ENCODE data around the gene PXMP4.

The PXMP4 gene

GRCh38 chr20:33656010-33656782, 63.9 kb downstream of the PXMP4 start:
- no peak for TF ChIP-seq EGR1 (IDR thresholded peaks at IDR 0.05)
- no peak for TF ChIP-seq NFIC (IDR thresholded peaks at IDR 0.05)
- TF ChIP-seq TCF12 (IDR thresholded peaks at IDR 0.05; ENCODE audit: low read depth): no peak
- no peak for TF ChIP-seq FOXM1 (IDR thresholded peaks at IDR 0.05; ENCODE audit: borderline replicate concordance, low read depth)
- no peak for TF ChIP-seq CEBPB (IDR thresholded peaks at IDR 0.05)
- TF ChIP-seq YY1 (IDR thresholded peaks at IDR 0.05; ENCODE audit: low read depth): no peak
- TF ChIP-seq MAX (IDR thresholded peaks at IDR 0.05): no peak
- TF ChIP-seq USF1 (IDR thresholded peaks at IDR 0.05): no peak
- TF ChIP-seq REST (IDR thresholded peaks at IDR 0.05; ENCODE audit: low read depth): no peak
- no peak for TF ChIP-seq TEAD4 (IDR thresholded peaks at IDR 0.05)
- TF ChIP-seq ZBTB7A (IDR thresholded peaks at IDR 0.05; ENCODE audit: low read depth): no peak
- no peak for TF ChIP-seq EP300 (IDR thresholded peaks at IDR 0.05; ENCODE audit: borderline replicate concordance)
- no peak for TF ChIP-seq RAD21 (IDR thresholded peaks at IDR 0.05; ENCODE audit: low read depth)
- no peak for TF ChIP-seq TAF1 (IDR thresholded peaks at IDR 0.05; ENCODE audit: low read depth)

- TF ChIP-seq TEAD4 (IDR thresholded peaks at IDR 0.05): no peak
- no peak for TF ChIP-seq MAX (IDR thresholded peaks at IDR 0.05)
- no peak for TF ChIP-seq EP300 (IDR thresholded peaks at IDR 0.05; ENCODE audit: borderline replicate concordance)
- no peak for TF ChIP-seq YY1 (IDR thresholded peaks at IDR 0.05; ENCODE audit: low read depth)
- no peak for TF ChIP-seq EGR1 (IDR thresholded peaks at IDR 0.05)
- TF ChIP-seq TCF12 (IDR thresholded peaks at IDR 0.05; ENCODE audit: low read depth): no peak
- TF ChIP-seq ZBTB7A (IDR thresholded peaks at IDR 0.05; ENCODE audit: low read depth): no peak
- TF ChIP-seq REST (IDR thresholded peaks at IDR 0.05; ENCODE audit: low read depth): no peak
- no peak for TF ChIP-seq FOXM1 (IDR thresholded peaks at IDR 0.05; ENCODE audit: borderline replicate concordance, low read depth)
- no peak for TF ChIP-seq TAF1 (IDR thresholded peaks at IDR 0.05; ENCODE audit: low read depth)
- TF ChIP-seq CEBPB (IDR thresholded peaks at IDR 0.05): no peak
- no peak for TF ChIP-seq CREB1 (IDR thresholded peaks at IDR 0.05; ENCODE audit: low read depth)
- TF ChIP-seq USF1 (IDR thresholded peaks at IDR 0.05): no peak
- no peak for TF ChIP-seq NFIC (IDR thresholded peaks at IDR 0.05)
- TF ChIP-seq RAD21 (IDR thresholded peaks at IDR 0.05; ENCODE audit: low read depth): no peak
Observed at GRCh38 chr20:33655164-33655563, 64.9 kb downstream of the PXMP4 start.

GRCh38 chr20:33654680-33655161, 65.4 kb downstream of the PXMP4 start:
- no peak for TF ChIP-seq CREB1 (IDR thresholded peaks at IDR 0.05; ENCODE audit: low read depth)
- no peak for TF ChIP-seq YY1 (IDR thresholded peaks at IDR 0.05; ENCODE audit: low read depth)
- TF ChIP-seq REST (IDR thresholded peaks at IDR 0.05; ENCODE audit: low read depth): no peak
- no peak for TF ChIP-seq MAX (IDR thresholded peaks at IDR 0.05)
- TF ChIP-seq TAF1 (IDR thresholded peaks at IDR 0.05; ENCODE audit: low read depth): no peak
- TF ChIP-seq CEBPB (IDR thresholded peaks at IDR 0.05): no peak
- TF ChIP-seq FOXM1 (IDR thresholded peaks at IDR 0.05; ENCODE audit: borderline replicate concordance, low read depth): no peak
- no peak for TF ChIP-seq ZBTB7A (IDR thresholded peaks at IDR 0.05; ENCODE audit: low read depth)
- TF ChIP-seq TCF12 (IDR thresholded peaks at IDR 0.05; ENCODE audit: low read depth): no peak
